ENCODE data around the gene ST6GAL2.

Gene ST6GAL2

GRCh38 chr2:106759966-106760365, 126.0 kb downstream of the ST6GAL2 start:
- no peak overlapping the region for H3K4me3 ChIP-seq (ENCODE audit: low read depth, low read length)
- TF ChIP-seq CTCF (IDR thresholded peaks at IDR 0.05; ENCODE audit: borderline replicate concordance, insufficient read depth, low read depth, low read length), result no peak

GRCh38 chr2:106758901-106759497, 127.0 kb downstream of the ST6GAL2 start:
- TF ChIP-seq CTCF (IDR thresholded peaks at IDR 0.05; ENCODE audit: borderline replicate concordance, insufficient read depth, low read depth, low read length), result no peak
- no peak overlapping the region for H3K4me3 ChIP-seq (ENCODE audit: low read depth, low read length)

Data from GM12875 (cell line).